ENCODE measurements around the gene SRCIN1. TPM values are rescaled to one million over a fixed set of nuclear protein-coding genes. Genes with fewer than 3 reads are reported as not detected.
"Not testable (repeated sequence)": the region's sequence is repeated elsewhere in the genome, so short reads cannot be mapped to it uniquely, and the experiment has no call there.

The SRCIN1 gene
- polyA plus RNA-seq, 4 donors, result 3.0 to 5.3 (median 3.7) TPM

- DNase-seq (ENCODE audit: low read depth in 4 of 4, low spot score in 3 of 4), result no peak
Measured at GRCh38 chr17:38546396-38546795, 59.4 kb downstream of the SRCIN1 start.

GRCh38 chr17:38545531-38546225 lies 60.1 kb downstream of the SRCIN1 start:
- DNase-seq (ENCODE audit: low read depth in 4 of 4, low spot score in 3 of 4), result no peak

- no peak for DNase-seq (ENCODE audit: low read depth in 4 of 4, low spot score in 3 of 4)
Measured at GRCh38 chr17:38544839-38545209, 60.9 kb downstream of the SRCIN1 start.

GRCh38 chr17:38544175-38544838 lies 61.4 kb downstream of the SRCIN1 start:
- no peak for DNase-seq (ENCODE audit: low read depth in 4 of 4, low spot score in 3 of 4)

- DNase-seq (ENCODE audit: low read depth in 4 of 4, low spot score in 3 of 4), result no peak
Measured at GRCh38 chr17:38543403-38544174, 62.2 kb downstream of the SRCIN1 start.

GRCh38 chr17:38542286-38542685 lies 63.5 kb downstream of the SRCIN1 start:
- no peak for DNase-seq (ENCODE audit: low read depth in 4 of 4, low spot score in 3 of 4)

- DNase-seq (ENCODE audit: low read depth in 4 of 4, low spot score in 3 of 4), result no peak
Measured at GRCh38 chr17:38541281-38541680, 64.5 kb downstream of the SRCIN1 start.

GRCh38 chr17:38540514-38541045 lies 65.2 kb downstream of the SRCIN1 start:
- no peak for DNase-seq (ENCODE audit: low read depth in 4 of 4, low spot score in 3 of 4)

- DNase-seq (ENCODE audit: low read depth in 4 of 4, low spot score in 3 of 4), result no peak
Measured at GRCh38 chr17:38539386-38539785, 66.4 kb downstream of the SRCIN1 start.

- no peak for DNase-seq (ENCODE audit: low read depth in 4 of 4, low spot score in 3 of 4)
Measured at GRCh38 chr17:38538906-38539305, 66.8 kb downstream of the SRCIN1 start.

GRCh38 chr17:38536661-38537060 lies 69.1 kb downstream of the SRCIN1 start:
- DNase-seq (ENCODE audit: low read depth in 4 of 4, low spot score in 3 of 4), result no peak

GRCh38 chr17:38535886-38536285 lies 69.9 kb downstream of the SRCIN1 start:
- DNase-seq (ENCODE audit: low read depth in 4 of 4, low spot score in 3 of 4), result no peak

GRCh38 chr17:38534498-38534885 lies 71.3 kb downstream of the SRCIN1 start:
- no peak for DNase-seq (ENCODE audit: low read depth in 4 of 4, low spot score in 3 of 4)

- DNase-seq (ENCODE audit: low read depth in 4 of 4, low spot score in 3 of 4), result no peak
Measured at GRCh38 chr17:38533866-38534497, 71.8 kb downstream of the SRCIN1 start.

- no peak for DNase-seq (ENCODE audit: low read depth in 4 of 4, low spot score in 3 of 4)
Measured at GRCh38 chr17:38533241-38533640, 72.5 kb downstream of the SRCIN1 start.

GRCh38 chr17:38532451-38532850 lies 73.3 kb downstream of the SRCIN1 start:
- DNase-seq (ENCODE audit: low read depth in 4 of 4, low spot score in 3 of 4), result no peak

- DNase-seq (ENCODE audit: low read depth in 4 of 4, low spot score in 3 of 4), result not testable (repeated sequence)
Measured at GRCh38 chr17:38531761-38532160, 74.0 kb downstream of the SRCIN1 start.

- DNase-seq (ENCODE audit: low read depth in 4 of 4, low spot score in 3 of 4), result not testable (repeated sequence)
Measured at GRCh38 chr17:38530856-38531255, 74.9 kb downstream of the SRCIN1 start.

GRCh38 chr17:38528141-38528540 lies 77.6 kb downstream of the SRCIN1 start:
- DNase-seq (ENCODE audit: low read depth in 4 of 4, low spot score in 3 of 4), result not testable (repeated sequence)

- not testable (repeated sequence) for DNase-seq (ENCODE audit: low read depth in 4 of 4, low spot score in 3 of 4)
Measured at GRCh38 chr17:38526526-38526925, 79.2 kb downstream of the SRCIN1 start.
